ENCODE results near the gene DENND11. TPM values are rescaled to one million over a fixed set of nuclear protein-coding genes. Genes with fewer than 3 reads are reported as not detected.

DENND11 gene
- total RNA-seq, 2 donors from 2014 or later, result 18.1 to 18.9 TPM

DNA sequence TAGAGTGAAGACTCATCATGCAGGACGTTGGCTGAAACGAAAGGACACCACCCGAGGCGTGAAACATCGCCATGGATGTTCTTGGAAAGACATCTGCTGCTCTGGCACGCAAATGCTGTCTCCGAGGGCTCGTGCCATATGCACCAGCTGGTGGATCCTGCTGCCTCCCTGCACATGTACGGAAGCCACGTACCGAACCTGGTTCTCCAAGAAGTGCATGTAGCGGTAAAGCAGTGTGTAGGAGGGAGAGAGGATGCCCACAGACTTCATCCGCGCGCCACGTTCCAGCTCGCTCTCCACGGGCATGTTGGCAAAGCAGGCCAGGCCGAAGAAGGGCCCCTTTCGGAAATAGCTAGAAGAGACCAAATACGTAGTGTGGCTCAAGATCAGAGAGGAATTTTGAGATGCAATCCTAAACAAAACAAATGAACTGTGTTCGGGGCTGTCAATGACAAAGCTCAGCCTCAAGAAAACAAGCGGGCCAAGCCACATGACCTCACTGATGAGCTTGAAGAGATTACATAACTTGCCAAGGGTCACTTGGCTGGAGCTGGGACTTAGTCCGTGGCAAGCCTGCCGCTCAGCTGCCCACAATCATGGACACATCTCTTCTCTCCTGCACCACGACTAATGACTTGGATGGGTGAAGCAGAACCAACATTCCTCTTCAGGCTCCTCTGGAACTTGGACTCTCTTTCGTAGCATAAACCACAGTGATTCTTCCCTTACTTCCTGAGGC, 16.5 kb downstream of the DENND11 start:
- DNase-seq (ENCODE audit: low spot score), result no peak
- intact Hi-C loops (cut with DNase I), result no loop called here
- H3K4me1 ChIP-seq (replicated peaks), result no peaks in the 10 kb centered on the region
- H3K27ac ChIP-seq, result no peak overlapping the region
- no peaks in the 10 kb centered on the region for H3K9me3 ChIP-seq
- WGBS, result 94% methylated on average over 27 of the region's 27 CpGs
- TF ChIP-seq, protein P1, sequence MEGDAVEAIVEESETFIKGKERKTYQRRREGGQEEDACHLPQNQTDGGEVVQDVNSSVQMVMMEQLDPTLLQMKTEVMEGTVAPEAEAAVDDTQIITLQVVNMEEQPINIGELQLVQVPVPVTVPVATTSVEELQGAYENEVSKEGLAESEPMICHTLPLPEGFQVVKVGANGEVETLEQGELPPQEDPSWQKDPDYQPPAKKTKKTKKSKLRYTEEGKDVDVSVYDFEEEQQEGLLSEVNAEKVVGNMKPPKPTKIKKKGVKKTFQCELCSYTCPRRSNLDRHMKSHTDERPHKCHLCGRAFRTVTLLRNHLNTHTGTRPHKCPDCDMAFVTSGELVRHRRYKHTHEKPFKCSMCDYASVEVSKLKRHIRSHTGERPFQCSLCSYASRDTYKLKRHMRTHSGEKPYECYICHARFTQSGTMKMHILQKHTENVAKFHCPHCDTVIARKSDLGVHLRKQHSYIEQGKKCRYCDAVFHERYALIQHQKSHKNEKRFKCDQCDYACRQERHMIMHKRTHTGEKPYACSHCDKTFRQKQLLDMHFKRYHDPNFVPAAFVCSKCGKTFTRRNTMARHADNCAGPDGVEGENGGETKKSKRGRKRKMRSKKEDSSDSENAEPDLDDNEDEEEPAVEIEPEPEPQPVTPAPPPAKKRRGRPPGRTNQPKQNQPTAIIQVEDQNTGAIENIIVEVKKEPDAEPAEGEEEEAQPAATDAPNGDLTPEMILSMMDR (IDR thresholded peaks at IDR 0.05), result no peak
- TF ChIP-seq POLR2AphosphoS5 (IDR thresholded peaks at IDR 0.05), result no peak
- no peak for TF ChIP-seq POLR2A (IDR thresholded peaks at IDR 0.05)
- no peaks in the 10 kb centered on the region for H3K36me3 ChIP-seq
- no peaks in the 10 kb centered on the region for H3K27me3 ChIP-seq (replicated peaks; ENCODE audit: insufficient read depth)
- no peak overlapping the region for H3K4me3 ChIP-seq

DNA sequence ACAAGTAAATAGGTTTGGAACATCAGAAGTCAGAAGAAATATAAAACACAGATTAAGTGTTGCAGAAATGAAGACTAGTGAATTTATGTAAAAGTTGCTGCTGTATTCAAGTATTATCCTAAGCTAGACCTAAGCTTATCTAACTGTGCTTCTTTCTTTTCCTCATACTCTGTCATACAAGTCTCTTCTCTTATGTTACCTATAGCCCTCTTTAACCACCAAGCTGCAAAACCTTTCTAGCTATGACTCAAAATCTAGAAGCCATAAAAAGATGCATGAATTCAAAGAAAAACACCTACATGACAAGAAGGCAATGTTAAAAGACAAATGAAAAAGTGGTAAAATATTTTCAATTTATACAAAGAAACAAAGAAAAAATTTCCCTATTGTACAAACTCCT, 23.0 kb downstream of the DENND11 start:
- Histone ChIP-seq H3K4me1 (replicated peaks) (no peaks in the 10 kb centered on the region), H3K36me3 (no peaks in the 10 kb centered on the region), H3K27ac (no peak overlapping the region), H3K9me3 (no peaks in the 10 kb centered on the region), H3K4me3 (no peak overlapping the region), H3K27me3 (replicated peaks; ENCODE audit: insufficient read depth) (no peaks in the 10 kb centered on the region)
- TF ChIP-seq, protein P1 (IDR thresholded peaks at IDR 0.05), result no peak
- TF ChIP-seq POLR2AphosphoS5 (IDR thresholded peaks at IDR 0.05) (no peak), POLR2A (IDR thresholded peaks at IDR 0.05) (no peak)
- intact Hi-C loops (cut with DNase I), result no loop called here
- no peak for DNase-seq (ENCODE audit: low spot score)

DNA sequence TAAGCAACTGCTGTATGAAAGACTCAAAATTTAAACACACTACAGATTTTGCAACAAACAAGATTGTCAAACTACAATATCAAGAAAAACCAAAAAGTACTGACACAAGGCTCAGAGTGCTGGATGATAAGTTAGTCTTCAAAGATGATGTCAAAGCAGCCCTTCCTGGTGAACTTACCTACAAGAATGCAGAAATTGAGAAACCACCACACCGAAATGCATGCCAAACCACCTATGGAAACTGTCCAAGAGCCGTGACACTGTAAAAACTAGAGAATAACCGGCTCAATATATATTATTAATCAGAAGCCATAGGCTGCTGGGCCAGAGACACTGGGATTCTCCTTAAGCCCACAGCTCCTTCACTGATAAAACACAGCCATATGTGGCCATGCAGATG, 25.3 kb downstream of the DENND11 start:
- Histone ChIP-seq H3K27ac (no peak overlapping the region), H3K27me3 (replicated peaks; ENCODE audit: insufficient read depth) (no peaks in the 10 kb centered on the region), H3K4me1 (replicated peaks) (no peaks in the 10 kb centered on the region), H3K4me3 (no peak overlapping the region), H3K9me3 (no peaks in the 10 kb centered on the region), H3K36me3 (no peaks in the 10 kb centered on the region)
- DNase-seq (ENCODE audit: low spot score), result no peak
- TF ChIP-seq, protein P1 (IDR thresholded peaks at IDR 0.05), result no peak
- TF ChIP-seq POLR2AphosphoS5 (IDR thresholded peaks at IDR 0.05), result no peak
- no peak for TF ChIP-seq POLR2A (IDR thresholded peaks at IDR 0.05)
- WGBS, result 55% methylated on average over 3 of the region's 3 CpGs
- intact Hi-C loops (cut with DNase I), result no loop called here

DNA sequence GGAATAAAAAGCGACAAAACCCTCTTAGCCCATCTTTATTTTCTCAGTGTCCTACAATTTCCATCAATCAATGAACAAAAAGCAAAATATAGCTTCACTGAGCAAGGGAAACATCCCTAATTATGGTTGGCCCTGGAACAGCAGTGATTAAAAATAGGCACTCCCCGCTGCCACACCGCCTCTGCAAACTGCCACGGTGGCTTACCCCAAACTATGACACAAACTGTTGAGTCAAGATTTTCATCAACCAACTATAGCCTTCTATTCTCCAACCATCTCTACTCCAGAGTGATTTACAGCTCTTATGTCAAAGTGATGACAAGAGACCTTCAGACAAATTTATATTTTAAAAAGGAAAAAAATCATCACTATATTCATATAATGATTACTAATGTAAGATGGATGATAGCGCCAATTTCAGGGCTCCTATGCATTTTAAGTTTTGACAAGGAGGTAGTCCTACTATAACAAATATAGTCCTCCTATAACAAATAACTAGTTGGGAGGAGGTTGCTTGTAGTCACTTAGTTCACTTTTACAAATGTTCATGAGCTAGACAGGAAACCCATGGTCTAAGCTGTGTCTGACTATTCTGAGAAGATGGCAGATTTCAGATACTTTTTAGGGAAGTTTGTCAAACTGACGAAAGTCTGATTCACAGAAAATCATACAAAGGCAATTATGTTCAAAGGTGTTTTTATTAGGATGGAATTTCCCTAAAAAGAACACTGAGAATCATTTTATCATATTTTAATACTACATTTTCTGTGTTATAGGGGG, 26.3 kb downstream of the DENND11 start:
- Histone ChIP-seq H3K27me3 (replicated peaks; ENCODE audit: insufficient read depth) (no peaks in the 10 kb centered on the region), H3K9me3 (no peaks in the 10 kb centered on the region), H3K4me3 (no peak overlapping the region), H3K27ac (no peak overlapping the region), H3K36me3 (no peaks in the 10 kb centered on the region), H3K4me1 (replicated peaks) (no peaks in the 10 kb centered on the region)
- TF ChIP-seq POLR2A (IDR thresholded peaks at IDR 0.05), result no peak
- no peak for TF ChIP-seq POLR2AphosphoS5 (IDR thresholded peaks at IDR 0.05)
- TF ChIP-seq, protein P1 (IDR thresholded peaks at IDR 0.05), result no peak
- intact Hi-C loops (cut with DNase I), result no loop called here
- DNase-seq (ENCODE audit: low spot score), result no peak
- 89% methylated on average over 6 of the region's 6 CpGs for WGBS
